Body of pancreas (tissue), 4 donors: Measurements from ENCODE around the gene MYOZ2.

ENCODE experiments used
- CTCF ChIP-seq, 7 experiments: fragments of 450-650 bp in 4 of 7; fragments of 200-600 bp in 3 of 7; sonication (generic) in 3 of 7; IDR thresholded peaks; one replicate each; pipeline ENCODE4 v1.5.1; 2016 to 2019; ENCODE audit warnings: antibody characterized with exemption in 7 of 7
- POLR2A ChIP-seq, 3 donors: fragments of 450-650 bp; IDR thresholded peaks; one replicate each; pipeline ENCODE4 v1.6.1; 2016; ENCODE audit warnings: antibody characterized with exemption in 3 of 3, mild to moderate bottlenecking in 2 of 3

- TF ChIP-seq CTCF (IDR thresholded peaks at IDR 0.05) = no peak
- no peak for TF ChIP-seq POLR2A (IDR thresholded peaks at IDR 0.05)
Measured at GRCh38 chr4:119138046-119138445, 2.4 kb downstream of the MYOZ2 start.
